Smooth muscle cell (in vitro differentiated cells): Measurements from ENCODE around the gene PRMT3. TPM values are rescaled to one million over a fixed set of nuclear protein-coding genes. Genes with fewer than 3 reads are reported as not detected.
"Not testable (repeated sequence)": the region's sequence is repeated elsewhere in the genome, so short reads cannot be mapped to it uniquely, and the experiment has no call there.

Experiments used
- DNase-seq: peaks from one replicate; lab custom pipeline; 2025; ENCODE audit not compliant: unreplicated experiment; lab: John Stamatoyannopoulos, UW
- H2AFZ ChIP-seq: fragments of 200-600 bp; sonication (generic); 2 replicates; pipeline ENCODE4 v1.6.0; 2016; ENCODE audit warnings: antibody characterized with exemption, low read depth, mild to moderate bottlenecking
- H3F3A ChIP-seq: fragments of 200-600 bp; sonication (generic); 2 replicates; pipeline ENCODE4 v1.6.0; 2017; ENCODE audit warnings: antibody characterized with exemption, low read depth
- H3K27ac ChIP-seq: fragments of 200-600 bp; sonication (generic); 2 replicates; pipeline ENCODE4 v1.5.1; 2016; ENCODE audit warnings: low read depth, mild to moderate bottlenecking
- H3K27me3 ChIP-seq: fragments of 200-600 bp; sonication (generic); 2 replicates; pipeline ENCODE4 v1.6.1; 2016; ENCODE audit warnings: low read depth, mild to moderate bottlenecking
- H3K36me3 ChIP-seq: fragments of 200-600 bp; sonication (generic); 2 replicates; pipeline ENCODE4 v1.5.1; 2016; ENCODE audit warnings: low read depth
- H3K4me1 ChIP-seq: fragments of 200-600 bp; sonication (generic); 2 replicates; pipeline ENCODE4 v1.5.1; 2016; ENCODE audit warnings: low read depth
- H3K4me2 ChIP-seq: fragments of 200-600 bp; sonication (generic); 2 replicates; pipeline ENCODE4 v1.6.0; 2016; ENCODE audit warnings: mild to moderate bottlenecking
- H3K4me3 ChIP-seq: fragments of 200-600 bp; sonication (generic); 2 replicates; pipeline ENCODE4 v1.5.1; 2016; ENCODE audit warnings: mild to moderate bottlenecking
- H3K79me2 ChIP-seq: fragments of 200-600 bp; sonication (generic); 2 replicates; pipeline ENCODE4 v1.6.0; 2016; ENCODE audit warnings: low read depth, mild to moderate bottlenecking
- H3K9ac ChIP-seq: fragments of 200-600 bp; sonication (generic); 2 replicates; pipeline ENCODE4 v1.6.0; 2016; ENCODE audit warnings: low read depth
- H3K9me3 ChIP-seq: fragments of 200-600 bp; sonication (generic); replicated peaks from 2 replicates; pipeline ENCODE4 v1.5.1; 2016; ENCODE audit warnings: low read depth
- H4K20me1 ChIP-seq: fragments of 200-600 bp; sonication (generic); 2 replicates; pipeline ENCODE4 v1.6.0; 2016; ENCODE audit warnings: low read depth
- CTCF ChIP-seq: fragments of 200-600 bp; sonication (generic); IDR thresholded peaks from 2 replicates; pipeline ENCODE4 v1.5.1; 2017; ENCODE audit warnings: borderline replicate concordance, mild to moderate bottlenecking, antibody characterized with exemption; ENCODE audit not compliant: insufficient read depth, poor library complexity, severe bottlenecking
- WGBS: methylation state at CpG from one replicate; pipeline ENCODE4 v1.1.7; 2016; ENCODE audit warnings: low lambda C conversion rate; 5-methylcytosine and 5-hydroxymethylcytosine counted together
- polyA plus RNA-seq: library from polyadenylated mRNA; unstranded; fragments of >200 nt; fragmentation: Nextera tagmentation; extraction: Ambion mirVana; gene quantifications from 2 replicates; pipeline ENCODE4 v1.2.1, GENCODE V29; 2016
- total RNA-seq: library from RNA; depleted of rRNA; stranded (reverse); fragments of >200 nt; gene quantifications from 2 replicates; pipeline ENCODE4 v1.2.3, GENCODE V29; 2014

Gene PRMT3
- total and polyA plus RNA-seq, 2 experiments from 2014 or later = 8.1 to 13.4 TPM

- Histone ChIP-seq H3K27me3 (no peaks in the 10 kb centered on the region), H3K27ac (no peak overlapping the region), H4K20me1 (no peaks in the 10 kb centered on the region), H3K4me1 (peaks cover 6% of the 10 kb centered on the region), H3K36me3 (no peaks in the 10 kb centered on the region), H3K4me2 (no peak overlapping the region), H3K9ac (no peak overlapping the region), H3F3A (no peaks in the 10 kb centered on the region), H3K4me3 (no peak overlapping the region), H3K79me2 (no peaks in the 10 kb centered on the region), H3K9me3 (no peaks in the 10 kb centered on the region), H2AFZ (no peak overlapping the region)
- no peak for TF ChIP-seq CTCF
- 95% methylated on average over 6 of the region's 6 CpGs for WGBS
- no peak for DNase-seq
These were observed 92.0 kb downstream of the PRMT3 start for GRCh38 chr11:20479513-20479912.

GRCh38 chr11:20483931-20484330 is 96.4 kb downstream of the PRMT3 start:
- Histone ChIP-seq H3K9ac (no peak overlapping the region), H3K4me2 (no peak overlapping the region), H3F3A (no peaks in the 10 kb centered on the region), H4K20me1 (no peaks in the 10 kb centered on the region), H3K79me2 (no peaks in the 10 kb centered on the region), H2AFZ (no peak overlapping the region), H3K4me3 (no peak overlapping the region), H3K27me3 (no peaks in the 10 kb centered on the region), H3K4me1 (no peaks in the 10 kb centered on the region), H3K27ac (no peak overlapping the region), H3K36me3 (no peaks in the 10 kb centered on the region), H3K9me3 (no peaks in the 10 kb centered on the region)
- 88% methylated on average over 1 of the region's 1 CpG for WGBS
- DNase-seq = no peak
- TF ChIP-seq CTCF = no peak

GRCh38 chr11:20484416-20484815 is 96.9 kb downstream of the PRMT3 start:
- not testable (repeated sequence) for H3K4me1 ChIP-seq, H3K27ac ChIP-seq, H3K27me3 ChIP-seq

GRCh38 chr11:20488352-20488751 is 100.8 kb downstream of the PRMT3 start:
- Histone ChIP-seq H3K27ac (no peak overlapping the region), H3K4me1 (no peaks in the 10 kb centered on the region), H3K4me2 (no peak overlapping the region), H2AFZ (no peak overlapping the region), H3K9me3 (no peaks in the 10 kb centered on the region), H3K27me3 (no peaks in the 10 kb centered on the region), H3K36me3 (no peaks in the 10 kb centered on the region), H4K20me1 (no peaks in the 10 kb centered on the region), H3F3A (no peaks in the 10 kb centered on the region), H3K79me2 (no peaks in the 10 kb centered on the region), H3K4me3 (no peak overlapping the region), H3K9ac (no peak overlapping the region)
- 97% methylated on average over 1 of the region's 1 CpG for WGBS
- DNase-seq = no peak
- no peak for TF ChIP-seq CTCF

More at GRCh38 chr11:20484416-20484815, 96.9 kb downstream of the PRMT3 start:
- H4K20me1 ChIP-seq, H3K36me3 ChIP-seq, H3K4me2 ChIP-seq, H3F3A ChIP-seq, DNase-seq, H3K9me3 ChIP-seq, H2AFZ ChIP-seq, H3K4me3 ChIP-seq, H3K9ac ChIP-seq, H3K79me2 ChIP-seq: not testable (repeated sequence)
- 76% methylated on average over 1 of the region's 1 CpG for WGBS
